Activated CD4-positive, CD25-positive, alpha-beta regulatory T cell treated with anti-CD3 and anti-CD28 coated beads, Interleukin-2, amount 50 U/mL, for 16 hours (primary cell): Measurements from ENCODE around the gene CELSR1.
"Not testable (repeated sequence)": the region's sequence is repeated elsewhere in the genome, so short reads cannot be mapped to it uniquely, and the experiment has no call there.

ENCODE experiments used
- DNase-seq: peaks from one replicate; pipeline ENCODE4 v3.0.0-alpha.2; 2020; ENCODE audit warnings: low read depth, low spot score

CELSR1 gene

DNA sequence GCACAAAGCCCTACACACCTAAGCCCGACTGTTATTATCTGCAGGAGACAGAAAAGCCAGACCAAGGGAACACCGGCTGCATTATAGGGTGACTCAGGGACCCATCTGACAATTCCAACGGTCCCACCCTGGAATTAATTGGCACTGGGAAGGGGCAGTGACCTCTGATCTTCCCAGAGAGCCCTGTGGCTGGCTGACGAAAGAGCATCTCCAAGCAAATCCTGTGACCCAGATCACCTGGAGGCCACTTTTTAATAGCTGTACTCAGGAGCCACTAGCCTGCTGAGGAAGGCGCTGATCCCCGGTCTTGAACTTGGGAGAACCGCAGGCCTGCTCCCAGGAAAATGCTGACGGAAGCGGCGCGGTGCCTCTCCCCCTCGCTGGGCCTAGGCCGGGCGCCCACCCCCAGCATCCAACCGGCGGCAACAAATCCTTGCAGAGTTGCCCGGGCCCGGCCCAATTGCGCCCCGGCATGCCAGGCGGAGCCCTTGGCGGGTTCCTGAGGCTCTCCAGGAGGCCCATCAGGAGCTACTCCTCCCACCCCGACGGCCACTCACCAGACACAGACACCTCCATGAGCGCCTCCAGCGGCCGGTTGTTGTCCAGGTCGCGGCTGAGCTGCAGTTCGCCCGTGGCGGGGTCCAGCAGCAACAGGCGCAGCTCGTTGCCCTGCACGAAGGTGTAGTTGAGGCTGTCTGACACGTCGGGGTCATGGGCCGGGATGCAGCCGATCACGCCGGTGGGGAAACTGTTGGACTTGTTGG, 4.2 kb downstream of the CELSR1 start:
- no peak for DNase-seq

DNA sequence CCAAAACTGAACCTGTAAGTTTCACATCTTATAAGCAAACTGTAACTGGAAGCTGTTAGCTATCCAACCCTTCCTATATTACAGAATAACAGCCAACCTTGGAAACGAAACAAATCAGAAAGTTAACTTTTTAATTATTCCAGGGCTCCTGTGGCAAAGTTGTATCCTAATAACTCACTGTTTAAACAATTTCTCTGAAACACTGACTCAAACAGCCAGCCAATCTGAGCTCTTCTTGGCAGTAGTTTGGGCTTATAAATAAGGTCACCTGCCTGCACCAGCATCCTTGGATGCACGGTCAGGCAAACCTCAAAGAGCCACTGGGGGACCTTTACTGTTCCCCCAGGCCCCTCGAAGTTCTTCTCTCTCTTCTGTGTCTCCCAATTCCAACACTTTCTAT, 5.0 kb downstream of the CELSR1 start:
- no peak for DNase-seq

DNA sequence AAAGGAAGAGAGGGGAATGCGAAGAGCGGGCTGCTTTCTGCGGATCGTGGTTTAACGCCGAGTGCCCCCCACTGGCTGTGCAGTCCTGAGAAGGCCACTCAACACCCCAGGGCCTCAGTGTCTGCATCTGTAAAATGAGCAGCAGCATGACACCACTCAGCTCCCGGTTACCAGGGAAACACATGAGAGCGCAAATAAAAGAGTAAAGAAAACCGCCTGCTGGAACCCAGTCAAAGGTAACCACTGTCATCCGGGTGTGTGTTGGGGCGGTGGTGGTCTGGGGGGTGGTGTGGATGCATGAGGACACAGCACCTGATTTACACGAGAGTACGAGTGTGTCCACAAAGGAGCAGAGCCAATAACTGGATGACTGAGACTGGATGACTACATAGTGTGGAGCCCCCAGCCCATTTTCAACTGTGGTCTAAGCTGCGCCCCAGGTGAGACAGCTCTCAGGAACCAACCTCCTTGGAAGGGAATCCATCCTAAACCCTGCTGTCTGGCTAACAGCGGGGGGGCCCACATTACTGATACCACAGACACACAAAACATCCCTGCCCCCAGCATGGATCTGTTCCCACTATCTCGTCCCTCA, 5.7 kb downstream of the CELSR1 start:
- no peak for DNase-seq

- DNase-seq = no peak
Observed at GRCh38 chr22:46528121-46528610, 9.3 kb downstream of the CELSR1 start.

GRCh38 chr22:46526244-46526839, 11.1 kb downstream of the CELSR1 start:
- no peak for DNase-seq

GRCh38 chr22:46525389-46526243, 11.8 kb downstream of the CELSR1 start:
- DNase-seq = no peak

DNA sequence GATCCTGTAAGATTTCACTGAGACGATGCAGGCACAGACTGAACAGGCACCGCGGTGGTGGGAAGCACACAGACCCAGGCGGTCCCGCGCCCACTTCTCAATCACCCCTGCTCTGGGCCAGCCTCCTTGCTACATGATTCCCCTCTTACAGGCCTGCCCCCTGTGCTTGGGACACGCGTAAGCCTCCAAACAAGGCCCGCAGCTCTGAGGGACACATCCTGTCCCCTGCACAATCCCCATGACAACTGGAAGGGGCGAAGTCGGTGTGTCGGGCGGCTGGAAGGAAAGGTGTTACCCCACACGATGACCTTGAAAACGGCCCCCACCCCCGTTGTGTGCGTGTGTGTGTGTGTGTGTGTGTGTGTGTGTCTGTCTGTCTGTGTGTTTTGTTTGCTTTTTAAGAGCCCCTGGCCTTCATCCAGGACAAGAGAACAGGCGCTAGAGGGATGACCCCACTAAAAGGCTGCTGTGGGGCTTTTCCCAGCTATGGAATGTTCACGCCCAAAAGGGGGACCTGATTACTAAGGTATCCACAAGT, 13.1 kb downstream of the CELSR1 start:
- no peak for DNase-seq

- no peak for DNase-seq
Observed at GRCh38 chr22:46522797-46523196, 14.6 kb downstream of the CELSR1 start.

GRCh38 chr22:46521994-46522393, 15.4 kb downstream of the CELSR1 start:
- DNase-seq = no peak

GRCh38 chr22:46520880-46521279, 16.5 kb downstream of the CELSR1 start:
- no peak for DNase-seq

- DNase-seq = no peak
Observed at GRCh38 chr22:46519377-46519776, 18.0 kb downstream of the CELSR1 start.

- DNase-seq = no peak
Observed at GRCh38 chr22:46518542-46519325, 18.7 kb downstream of the CELSR1 start.

DNA sequence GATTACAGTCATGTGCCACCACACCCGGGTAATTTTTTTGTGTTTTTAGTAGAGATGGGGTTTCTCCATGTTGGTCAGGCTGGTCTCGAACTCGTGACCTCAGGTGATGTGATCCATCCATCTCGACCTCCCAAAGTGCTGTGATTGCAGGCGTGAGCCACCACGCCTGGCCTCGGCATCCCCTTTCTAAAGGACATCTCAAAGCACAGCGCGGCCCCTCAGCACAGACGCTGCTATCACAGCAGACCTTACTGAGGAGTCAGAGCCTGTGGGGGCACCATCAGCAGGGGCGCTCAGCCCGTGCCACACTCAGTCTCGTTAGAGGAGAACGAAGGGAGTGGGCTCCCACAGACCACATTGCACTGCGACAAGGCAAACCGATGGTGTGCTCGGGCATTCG, 19.4 kb downstream of the CELSR1 start:
- no peak for DNase-seq

DNA sequence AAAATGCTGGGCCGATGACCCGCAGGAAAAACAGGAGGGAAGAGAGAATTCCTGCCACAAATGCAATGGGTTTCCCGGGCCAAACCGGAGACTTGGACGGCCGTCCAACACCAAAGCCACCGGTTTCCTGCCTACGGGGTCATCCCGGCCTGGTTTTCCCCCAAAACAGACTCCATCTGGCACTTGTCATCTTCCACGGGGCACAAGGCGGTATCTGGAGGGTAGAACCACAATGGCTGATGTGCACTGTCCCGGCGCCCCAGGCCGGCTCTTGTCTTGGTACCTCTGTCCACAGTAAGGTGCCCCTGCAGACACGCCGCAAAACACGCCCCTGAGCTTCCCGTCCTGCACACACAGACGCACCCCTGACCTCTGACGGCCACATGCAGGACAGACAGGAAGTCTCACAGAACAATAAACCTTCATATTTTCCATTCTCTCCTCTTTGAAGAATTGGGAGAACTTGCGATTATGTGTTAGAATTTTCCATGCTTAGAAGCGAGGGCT, 20.1 kb downstream of the CELSR1 start:
- DNase-seq = no peak

GRCh38 chr22:46516638-46517037, 20.8 kb downstream of the CELSR1 start:
- DNase-seq = no peak

GRCh38 chr22:46516112-46516487, 21.3 kb downstream of the CELSR1 start:
- DNase-seq = not testable (repeated sequence)

DNA sequence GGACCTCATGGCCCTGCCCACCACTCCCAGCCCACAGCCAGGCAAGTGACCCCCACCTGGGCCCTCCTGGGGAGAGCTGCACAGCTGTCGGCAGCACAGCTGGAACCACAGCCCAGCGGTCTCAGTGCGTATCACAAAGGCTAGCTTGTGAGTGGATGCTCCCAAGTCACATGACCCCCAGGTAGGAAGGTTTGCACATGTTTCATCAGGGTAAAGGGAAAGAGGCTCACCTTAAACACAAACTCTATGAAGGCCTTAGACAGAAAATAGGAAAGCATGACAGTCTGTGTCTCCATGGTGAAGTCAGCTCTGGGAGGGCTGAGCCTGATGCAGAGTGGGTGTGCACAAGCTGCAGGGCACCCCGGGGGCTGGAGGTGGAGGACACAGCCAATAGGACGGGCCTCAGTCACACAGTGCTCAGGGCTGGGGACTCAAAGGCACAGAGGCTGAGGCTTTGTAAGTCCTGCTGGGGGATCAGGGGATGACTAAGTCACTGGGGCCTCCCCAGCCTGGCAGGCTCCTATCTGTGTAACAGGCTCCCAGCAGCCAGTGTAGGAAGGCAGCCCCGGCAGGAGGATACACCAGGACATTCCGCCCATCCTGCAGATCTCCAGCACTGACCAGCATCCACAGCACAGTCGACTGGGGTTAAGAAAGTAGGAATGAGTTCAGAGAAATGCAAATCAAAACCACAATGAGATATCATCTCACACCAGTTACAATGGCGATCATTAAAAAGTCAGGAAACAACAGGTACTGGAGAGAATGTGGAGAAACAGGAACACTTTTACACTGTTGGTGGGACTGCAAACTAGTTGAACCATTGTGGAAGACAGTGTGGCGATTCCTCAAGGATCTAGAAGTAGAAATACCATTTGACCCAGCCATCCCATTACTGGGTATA, 22.0 kb downstream of the CELSR1 start:
- DNase-seq = no peak

DNA sequence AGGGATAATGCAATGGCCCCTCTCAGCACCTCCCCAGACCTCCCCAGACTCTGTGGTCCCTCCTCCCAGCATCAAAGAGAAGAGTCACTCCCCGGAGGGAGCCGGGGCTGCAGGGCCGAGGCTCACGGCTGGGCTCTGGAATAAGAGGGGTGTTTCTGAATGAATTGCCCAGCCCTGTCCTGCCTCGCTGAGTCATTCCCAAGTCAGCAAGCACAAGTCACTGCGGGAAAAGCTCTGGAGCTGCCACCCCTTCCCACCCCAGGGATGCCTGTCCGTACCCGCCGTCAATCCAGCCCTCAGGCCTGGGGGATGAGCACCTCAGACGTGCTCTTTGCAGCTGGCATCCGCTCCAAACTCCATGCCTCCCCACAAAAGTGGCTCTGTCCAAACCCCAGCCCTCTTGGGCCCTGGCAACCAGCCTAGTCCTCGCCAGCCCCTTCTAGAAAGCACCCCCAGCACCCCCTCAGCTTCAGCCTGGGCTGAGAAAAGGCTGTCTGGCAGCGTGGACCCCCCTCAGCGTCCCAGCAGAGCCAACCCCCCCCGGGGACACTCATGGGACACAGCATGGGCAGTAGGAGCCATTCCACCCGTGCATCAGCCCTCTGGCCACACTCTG, 22.7 kb downstream of the CELSR1 start:
- no peak for DNase-seq

DNA sequence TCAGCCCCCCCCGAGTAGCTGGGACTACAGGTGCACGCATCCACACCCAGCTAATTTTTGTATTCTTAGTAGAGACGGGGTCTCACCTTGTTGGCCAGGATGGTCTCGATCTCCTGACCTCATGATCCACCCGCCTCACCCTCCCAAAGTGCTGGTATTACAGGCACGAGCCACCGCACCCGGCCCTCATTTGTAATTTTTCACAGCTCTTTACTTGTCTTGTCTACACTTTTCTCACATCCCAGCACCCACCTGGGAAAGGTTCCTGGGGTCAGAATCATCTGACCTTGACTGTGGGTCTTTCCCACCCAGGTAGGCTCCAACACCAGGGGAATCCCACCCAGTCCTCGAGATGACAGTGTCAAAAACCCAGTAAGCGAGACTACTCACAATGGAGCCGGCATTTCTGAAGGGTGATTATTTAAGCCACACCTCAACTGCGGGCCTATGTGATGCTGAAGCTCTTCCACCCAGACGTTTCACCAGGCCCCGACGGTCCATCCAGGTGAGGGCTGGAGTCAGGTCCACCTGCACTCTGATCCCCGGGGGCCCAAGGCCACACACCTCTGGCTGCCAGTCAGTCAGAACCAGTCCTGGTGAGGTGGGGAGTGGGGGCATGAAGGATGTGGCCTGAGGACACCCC, 23.4 kb downstream of the CELSR1 start:
- no peak for DNase-seq
